GM18907 (cell line): ENCODE measurements around the gene AHNAK2.
"Not testable (repeated sequence)": the region's sequence is repeated elsewhere in the genome, so short reads cannot be mapped to it uniquely, and the experiment has no call there.

Experiments
- ATAC-seq: cut with Tn5 transposase; IDR thresholded peaks from one replicate; pipeline ENCODE4 v1.9.1; 2021; ENCODE audit warnings: mild to moderate bottlenecking, moderate library complexity; ENCODE audit not compliant: unreplicated experiment

AHNAK2 gene

GRCh38 chr14:104954746-104955395, 23.3 kb downstream of the AHNAK2 start:
- no peak for ATAC-seq

- ATAC-seq = no peak
Observed at GRCh38 chr14:104953896-104954656, 24.1 kb downstream of the AHNAK2 start.

GRCh38 chr14:104953097-104953496, 25.1 kb downstream of the AHNAK2 start:
- no peak for ATAC-seq

GRCh38 chr14:104951863-104952657, 26.1 kb downstream of the AHNAK2 start:
- ATAC-seq = not testable (repeated sequence)

GRCh38 chr14:104950701-104951100, 27.5 kb downstream of the AHNAK2 start:
- not testable (repeated sequence) for ATAC-seq

- ATAC-seq = no peak
Observed at GRCh38 chr14:104950021-104950420, 28.2 kb downstream of the AHNAK2 start.

- not testable (repeated sequence) for ATAC-seq
Observed at GRCh38 chr14:104949406-104949955, 28.7 kb downstream of the AHNAK2 start.

- ATAC-seq = no peak
Observed at GRCh38 chr14:104948736-104949031, 29.5 kb downstream of the AHNAK2 start.

- not testable (repeated sequence) for ATAC-seq
Observed at GRCh38 chr14:104947881-104948735, 30.1 kb downstream of the AHNAK2 start.

- not testable (repeated sequence) for ATAC-seq
Observed at GRCh38 chr14:104947201-104947600, 31.0 kb downstream of the AHNAK2 start.

- not testable (repeated sequence) for ATAC-seq
Observed at GRCh38 chr14:104945986-104946965, 31.9 kb downstream of the AHNAK2 start.

GRCh38 chr14:104945266-104945665, 32.9 kb downstream of the AHNAK2 start:
- not testable (repeated sequence) for ATAC-seq

- ATAC-seq = not testable (repeated sequence)
Observed at GRCh38 chr14:104944436-104945205, 33.6 kb downstream of the AHNAK2 start.

- not testable (repeated sequence) for ATAC-seq
Observed at GRCh38 chr14:104944016-104944308, 34.2 kb downstream of the AHNAK2 start.

GRCh38 chr14:104943216-104944015, 34.8 kb downstream of the AHNAK2 start:
- not testable (repeated sequence) for ATAC-seq

- no peak for ATAC-seq
Observed at GRCh38 chr14:104942586-104942985, 35.6 kb downstream of the AHNAK2 start.

GRCh38 chr14:104941508-104942365, 36.4 kb downstream of the AHNAK2 start:
- ATAC-seq = no peak
